ENCODE results near the gene VPS37D.

- no peak for TF ChIP-seq CTCF (IDR thresholded peaks at IDR 0.05)
- no peak for TF ChIP-seq POLR2A (IDR thresholded peaks at IDR 0.05)
Observed at GRCh38 chr7:73671857-73672445, 4.3 kb downstream of the VPS37D start.
